Lower leg skin (tissue), 3 donors: Measurements from ENCODE around the gene SCN8A.

Source experiments
- CTCF ChIP-seq, 3 donors: fragments of 450-650 bp; IDR thresholded peaks; one replicate each; pipeline ENCODE4 v1.5.1; 2016; ENCODE audit warnings: antibody characterized with exemption in 3 of 3, mild to moderate bottlenecking in 3 of 3, moderate library complexity in 2 of 3
- POLR2A ChIP-seq, 2 donors: fragments of 450-650 bp; IDR thresholded peaks; one replicate each; pipeline ENCODE4 v1.6.1; 2016 to 2017; ENCODE audit warnings: antibody characterized with exemption in 2 of 2, mild to moderate bottlenecking in 1 of 2, moderate library complexity in 1 of 2

- TF ChIP-seq CTCF (IDR thresholded peaks at IDR 0.05) (no peak), POLR2A (IDR thresholded peaks at IDR 0.05) (no peak)
Measured at GRCh38 chr12:51589557-51590176, 1.4 kb upstream of the SCN8A start.
